GM12875 (cell line): ENCODE data around the gene AFMID.

ENCODE experiments used
- H3K4me3 ChIP-seq: one replicate; pipeline ENCODE4 v1.5.1; 2011; ENCODE audit warnings: low read depth, low read length, control low read depth
- CTCF ChIP-seq: IDR thresholded peaks from 2 replicates; pipeline ENCODE4 v1.5.1; 2011; ENCODE audit warnings: low read depth, mild to moderate bottlenecking, control low read depth, inconsistent platforms, low read length, moderate library complexity, borderline replicate concordance; ENCODE audit not compliant: insufficient read depth

Gene AFMID

GRCh38 chr17:78247304-78247703 is 60.1 kb downstream of the AFMID start:
- no peak for TF ChIP-seq CTCF
- no peak overlapping the region for H3K4me3 ChIP-seq

- no peak overlapping the region for H3K4me3 ChIP-seq
- no peak for TF ChIP-seq CTCF
Measured at GRCh38 chr17:78248051-78248914, 61.1 kb downstream of the AFMID start.

GRCh38 chr17:78249074-78249817 is 62.1 kb downstream of the AFMID start:
- no peak for TF ChIP-seq CTCF
- H3K4me3 ChIP-seq: no peak overlapping the region

- no peak overlapping the region for H3K4me3 ChIP-seq
- TF ChIP-seq CTCF: no peak
Measured at GRCh38 chr17:78249818-78250806, 63.0 kb downstream of the AFMID start.

- no peak overlapping the region for H3K4me3 ChIP-seq
Measured at GRCh38 chr17:78250891-78251772, 64.0 kb downstream of the AFMID start.

More at GRCh38 chr17:78250891-78251772, 64.0 kb downstream of the AFMID start:
- TF ChIP-seq CTCF: peak; percentile 100
